NCI-H345 (cell line): ENCODE measurements around the gene ATG7.
A peak's percentile ranks its signal among the peaks of the same experiment; 100 is the strongest.

Experiments
- DNase-seq: peaks from one replicate; lab custom pipeline; 2025; lab: John Stamatoyannopoulos, UW

Gene ATG7

GRCh38 chr3:11271986-11272904 is at the start of gene ATG7:
TSS of gene ATG7 (plus strand) at chr3:11272397. CDS start at chr3:11298696, 26,299 bp downstream.
- peak; percentile 93 for DNase-seq

- DNase-seq: no peak
These were observed 48.2 kb upstream of the ATG7 start for GRCh38 chr3:11224010-11224409.

- DNase-seq: no peak
These were observed 47.3 kb upstream of the ATG7 start for GRCh38 chr3:11224870-11225229.

GRCh38 chr3:11226042-11226370 is 46.2 kb upstream of the ATG7 start:
- no peak for DNase-seq

- DNase-seq: no peak
These were observed 44.2 kb upstream of the ATG7 start for GRCh38 chr3:11228041-11228440.

- DNase-seq: no peak
These were observed 42.1 kb upstream of the ATG7 start for GRCh38 chr3:11230125-11230524.

GRCh38 chr3:11230832-11231231 is 41.4 kb upstream of the ATG7 start:
- DNase-seq: no peak

- DNase-seq: no peak
These were observed 36.8 kb upstream of the ATG7 start for GRCh38 chr3:11235385-11235784.

- DNase-seq: peak; percentile 84
These were observed 35.4 kb upstream of the ATG7 start for GRCh38 chr3:11236588-11237461.

- no peak for DNase-seq
These were observed 34.1 kb upstream of the ATG7 start for GRCh38 chr3:11238060-11238459.

- DNase-seq: no peak
These were observed 33.3 kb upstream of the ATG7 start for GRCh38 chr3:11238880-11239279.

GRCh38 chr3:11239796-11240195 is 32.4 kb upstream of the ATG7 start:
- DNase-seq: no peak

GRCh38 chr3:11240496-11240895 is 31.7 kb upstream of the ATG7 start:
- DNase-seq: no peak

- no peak for DNase-seq
These were observed 28.0 kb upstream of the ATG7 start for GRCh38 chr3:11244121-11244677.

- DNase-seq: no peak
These were observed 26.9 kb upstream of the ATG7 start for GRCh38 chr3:11245276-11245675.

- no peak for DNase-seq
These were observed 26.2 kb upstream of the ATG7 start for GRCh38 chr3:11245827-11246662.

- no peak for DNase-seq
These were observed 25.6 kb upstream of the ATG7 start for GRCh38 chr3:11246663-11246970.

GRCh38 chr3:11247362-11247761 is 24.8 kb upstream of the ATG7 start:
- no peak for DNase-seq

- DNase-seq: no peak
These were observed 23.6 kb upstream of the ATG7 start for GRCh38 chr3:11248596-11248995.

GRCh38 chr3:11250902-11251806 is 21.0 kb upstream of the ATG7 start:
- DNase-seq: no peak

- DNase-seq: no peak
These were observed 20.4 kb upstream of the ATG7 start for GRCh38 chr3:11251807-11252176.
